SK-N-MC (cell line): Measurements from ENCODE around the gene VWA8.

Experiments used
- EZH2 ChIP-seq: fragments of 200-600 bp; sonication (generic); IDR thresholded peaks from one replicate; pipeline ENCODE4 v1.6.1; 2017; ENCODE audit warnings: antibody characterized with exemption
- POLR2AphosphoS5 ChIP-seq: IDR thresholded peaks from 2 replicates; pipeline ENCODE4 v1.6.1; 2012; ENCODE audit warnings: mild to moderate bottlenecking, low read depth, low read length, borderline replicate concordance

GRCh38 chr13:41917641-41918040 is 43.3 kb downstream of the VWA8 start:
- no peak for TF ChIP-seq EZH2
- no peak for TF ChIP-seq POLR2AphosphoS5
